ENCODE data around the gene COLEC12. TPM values are rescaled to one million over a fixed set of nuclear protein-coding genes. Genes with fewer than 3 reads are reported as not detected.

Gene COLEC12
- total RNA-seq, 6 donors from 2014 or later = 29.3 to 72.2 (median 47.0) TPM

Other genes with a start within 250 kb of the COLEC12 start
- gene THOC1, start 232.7 kb downstream of the COLEC12 start, total RNA-seq = 10 to 100 TPM; 21.2 to 93.2 (median 30.4) TPM
- gene CETN1, start 79.7 kb upstream of the COLEC12 start, total RNA-seq = not detected
- gene CLUL1, start 96.3 kb upstream of the COLEC12 start, total RNA-seq = 10 to 100 TPM in 2 of 6 donors, 1 to 10 TPM in 3, not detected in 1; 1.7 to 27.2 (median 3.0) TPM
- gene TYMS, start 157.0 kb upstream of the COLEC12 start, total RNA-seq = 10 to 100 TPM in 2 of 6 donors, 1 to 10 TPM in 3, not detected in 1; 5.2 to 16.3 (median 7.6) TPM
- 100 to 1,000 TPM in 3 of 6 donors, 10 to 100 TPM in 3; 66.9 to 296 (median 105) TPM for gene ENOSF1, start 211.9 kb upstream of the COLEC12 start, total RNA-seq